ENCODE measurements around the gene CNTRL.
"Not testable (repeated sequence)": the region's sequence is repeated elsewhere in the genome, so short reads cannot be mapped to it uniquely, and the experiment has no call there.

CNTRL gene

DNA sequence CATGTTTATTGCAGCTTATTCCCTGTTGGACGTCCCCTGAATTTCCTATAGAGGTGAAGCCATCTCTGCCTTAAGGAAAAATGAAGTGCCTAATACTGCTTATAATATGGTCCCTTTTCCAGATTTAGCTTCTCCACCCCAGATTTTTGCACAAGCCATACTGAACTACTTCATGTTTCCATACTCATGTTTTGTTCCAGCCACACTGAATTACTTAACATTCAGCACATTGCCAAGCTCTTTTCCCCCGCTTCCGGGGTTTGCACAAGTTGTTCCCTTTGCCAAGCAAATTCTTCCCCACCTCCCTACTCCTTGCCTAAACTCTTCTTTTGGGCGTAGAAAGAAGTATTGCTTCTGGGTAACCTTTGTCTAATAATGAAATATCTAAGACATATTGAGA is 1.7 kb upstream of the CNTRL start:
- Histone ChIP-seq H3K36me3 (ENCODE audit: insufficient read depth, low read depth, low read length) (no peaks in the 10 kb centered on the region), H3K9me3 (ENCODE audit: insufficient read depth, low read depth, low read length) (peaks cover 5% of the 10 kb centered on the region; the same call in 1 of the 2 replicates), H3K4me1 (ENCODE audit: insufficient read depth, low read length) (peaks cover 5% of the 10 kb centered on the region; the same call in 1 of the 2 replicates), H3K4me3 (ENCODE audit: low read length) (no peak overlapping the region), H3K27me3 (ENCODE audit: insufficient read depth, low read length) (peaks cover 80% of the 10 kb centered on the region), H3K9ac (ENCODE audit: low read depth, low read length) (no peak overlapping the region), H3K27ac (ENCODE audit: low read length) (no peak overlapping the region)

DNA sequence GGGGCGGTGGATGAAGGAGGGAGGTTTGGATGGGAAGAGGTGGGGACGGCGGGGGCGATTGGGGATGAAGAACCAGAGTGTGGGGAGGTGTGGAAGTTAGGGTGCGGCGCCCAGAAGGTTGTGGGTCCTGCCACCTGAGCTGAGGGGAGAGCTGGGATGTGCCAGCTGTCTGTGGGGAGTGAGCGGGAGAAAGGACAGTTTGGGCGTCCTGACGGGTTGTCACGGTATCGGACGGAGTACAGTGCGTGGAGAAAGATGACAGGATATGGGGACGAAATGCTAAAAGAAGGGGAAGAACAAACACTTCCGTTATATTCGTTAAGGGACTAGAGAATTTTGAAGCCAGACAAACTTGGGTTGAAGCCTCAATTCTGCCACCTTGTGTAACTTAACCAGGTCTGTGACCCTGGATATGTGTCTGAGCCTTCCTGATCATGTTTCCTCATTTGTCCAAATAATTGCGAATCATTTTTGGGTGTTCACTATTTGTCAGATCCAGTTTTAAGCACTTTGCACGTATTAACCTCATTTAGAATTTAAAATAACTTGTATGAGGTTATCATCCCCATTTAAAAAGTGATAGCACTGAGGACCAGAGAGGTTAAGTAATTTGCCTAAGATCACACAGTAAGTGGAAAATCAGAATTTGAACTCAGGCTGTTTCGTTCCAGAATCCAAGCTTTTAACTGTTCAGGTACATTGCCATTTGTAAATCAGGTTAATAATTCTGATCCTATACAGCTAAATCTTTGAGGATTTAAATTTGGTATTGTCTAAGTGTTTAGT is 689 bp downstream of the CNTRL start:
- no peaks in the 10 kb centered on the region for H3K36me3 ChIP-seq (ENCODE audit: insufficient read depth, low read depth, low read length)
- H3K27me3 ChIP-seq (ENCODE audit: insufficient read depth, low read length): peaks cover 60% of the 10 kb centered on the region
- no peaks in the 10 kb centered on the region for H3K9me3 ChIP-seq (ENCODE audit: insufficient read depth, low read depth, low read length)
- H3K4me3 ChIP-seq (ENCODE audit: low read length): peak overlapping the region; percentile 84
- no peak overlapping the region for H3K27ac ChIP-seq (ENCODE audit: low read length)
- peaks cover 5% of the 10 kb centered on the region; the same call in 1 of the 2 replicates for H3K4me1 ChIP-seq (ENCODE audit: insufficient read depth, low read length)
- H3K9ac ChIP-seq (ENCODE audit: low read depth, low read length): peak overlapping the region; percentile 75; the same call in 1 of the 2 replicates

DNA sequence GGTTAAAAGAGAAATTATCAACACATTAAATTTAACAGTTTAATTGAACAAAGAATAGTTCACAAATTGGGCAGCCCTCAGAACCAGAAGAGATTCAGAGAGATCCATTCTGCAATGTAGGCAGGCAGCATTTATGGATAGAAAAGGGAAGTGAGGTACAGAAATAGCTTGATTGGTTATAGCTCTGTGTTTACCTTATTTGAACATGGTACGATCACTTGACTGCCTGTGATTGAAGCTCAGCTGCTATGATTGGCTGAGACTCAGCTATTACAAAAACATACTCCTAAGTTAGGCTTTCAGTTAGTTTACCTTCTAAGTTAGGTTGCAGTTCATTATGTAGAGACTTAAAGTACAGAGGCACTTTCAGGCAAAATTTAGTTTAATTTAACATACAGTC is 7.3 kb downstream of the CNTRL start:
- peaks cover under 1% of the 10 kb centered on the region; the same call in 1 of the 2 replicates for H3K27me3 ChIP-seq (ENCODE audit: insufficient read depth, low read length)
- H3K4me1 ChIP-seq (ENCODE audit: insufficient read depth, low read length): no peaks in the 10 kb centered on the region
- H3K27ac ChIP-seq (ENCODE audit: low read length): no peak overlapping the region
- H3K4me3 ChIP-seq (ENCODE audit: low read length): no peak overlapping the region
- no peak overlapping the region for H3K9ac ChIP-seq (ENCODE audit: low read depth, low read length)
- H3K36me3 ChIP-seq (ENCODE audit: insufficient read depth, low read depth, low read length): no peaks in the 10 kb centered on the region; the same call in 1 of the 2 replicates
- H3K9me3 ChIP-seq (ENCODE audit: insufficient read depth, low read depth, low read length): no peaks in the 10 kb centered on the region

- Histone ChIP-seq H3K9ac (ENCODE audit: low read depth, low read length) (no peak overlapping the region), H3K27ac (ENCODE audit: low read length) (no peak overlapping the region), H3K36me3 (ENCODE audit: insufficient read depth, low read depth, low read length) (no peaks in the 10 kb centered on the region; the same call in 1 of the 2 replicates), H3K4me1 (ENCODE audit: insufficient read depth, low read length) (no peaks in the 10 kb centered on the region), H3K4me3 (ENCODE audit: low read length) (no peak overlapping the region), H3K9me3 (ENCODE audit: insufficient read depth, low read depth, low read length) (no peaks in the 10 kb centered on the region), H3K27me3 (ENCODE audit: insufficient read depth, low read length) (no peaks in the 10 kb centered on the region)
Measured at GRCh38 chr9:121085661-121086060, 10.9 kb downstream of the CNTRL start.

GRCh38 chr9:121088576-121088975 is 13.8 kb downstream of the CNTRL start:
- Histone ChIP-seq H3K36me3 (ENCODE audit: insufficient read depth, low read depth, low read length) (no peaks in the 10 kb centered on the region; the same call in 1 of the 2 replicates), H3K9ac (ENCODE audit: low read depth, low read length) (no peak overlapping the region), H3K4me3 (ENCODE audit: low read length) (no peak overlapping the region), H3K27me3 (ENCODE audit: insufficient read depth, low read length) (no peaks in the 10 kb centered on the region), H3K4me1 (ENCODE audit: insufficient read depth, low read length) (no peaks in the 10 kb centered on the region), H3K27ac (ENCODE audit: low read length) (no peak overlapping the region), H3K9me3 (ENCODE audit: insufficient read depth, low read depth, low read length) (no peaks in the 10 kb centered on the region)

GRCh38 chr9:121090743-121091142 is 16.0 kb downstream of the CNTRL start:
- H3K4me3 ChIP-seq (ENCODE audit: low read length): not testable (repeated sequence)

DNA sequence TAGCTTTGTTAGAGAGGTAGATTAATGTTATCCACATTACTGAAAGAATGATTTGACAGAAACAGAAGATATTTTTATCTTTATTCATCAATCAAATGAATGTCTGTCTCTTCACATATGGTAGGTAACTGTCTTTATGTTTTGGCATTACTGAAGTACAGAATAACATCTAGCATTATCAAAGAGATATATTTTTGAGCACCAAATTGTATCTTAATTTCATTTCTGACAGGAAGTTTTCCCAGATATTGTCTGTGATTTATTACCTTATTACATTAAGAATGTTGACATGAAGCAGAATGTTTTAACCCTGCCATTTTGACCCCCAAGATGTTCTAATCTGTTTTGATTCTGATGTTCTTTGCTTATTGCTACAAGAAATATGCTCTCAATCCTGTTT is 20.3 kb downstream of the CNTRL start:
- H3K9ac ChIP-seq (ENCODE audit: low read depth, low read length): no peak overlapping the region
- no peaks in the 10 kb centered on the region for H3K27me3 ChIP-seq (ENCODE audit: insufficient read depth, low read length)
- H3K9me3 ChIP-seq (ENCODE audit: insufficient read depth, low read depth, low read length): no peaks in the 10 kb centered on the region; the same call in 1 of the 2 replicates
- peaks cover 7% of the 10 kb centered on the region; the same call in 1 of the 2 replicates for H3K36me3 ChIP-seq (ENCODE audit: insufficient read depth, low read depth, low read length)
- no peak overlapping the region for H3K27ac ChIP-seq (ENCODE audit: low read length)
- H3K4me3 ChIP-seq (ENCODE audit: low read length): no peak overlapping the region
- no peaks in the 10 kb centered on the region for H3K4me1 ChIP-seq (ENCODE audit: insufficient read depth, low read length)

More at GRCh38 chr9:121090743-121091142, 16.0 kb downstream of the CNTRL start:
- H3K4me1 ChIP-seq (ENCODE audit: insufficient read depth, low read length); H3K27ac ChIP-seq (ENCODE audit: low read length); H3K36me3 ChIP-seq (ENCODE audit: insufficient read depth, low read depth, low read length); H3K27me3 ChIP-seq (ENCODE audit: insufficient read depth, low read length); H3K9me3 ChIP-seq (ENCODE audit: insufficient read depth, low read depth, low read length); H3K9ac ChIP-seq (ENCODE audit: low read depth, low read length): not testable (repeated sequence)

- Histone ChIP-seq H3K27ac (ENCODE audit: low read length) (no peak overlapping the region), H3K4me3 (ENCODE audit: low read length) (no peak overlapping the region), H3K9ac (ENCODE audit: low read depth, low read length) (no peak overlapping the region), H3K4me1 (ENCODE audit: insufficient read depth, low read length) (no peaks in the 10 kb centered on the region), H3K36me3 (ENCODE audit: insufficient read depth, low read depth, low read length) (peaks cover 7% of the 10 kb centered on the region; the same call in 1 of the 2 replicates), H3K27me3 (ENCODE audit: insufficient read depth, low read length) (no peaks in the 10 kb centered on the region), H3K9me3 (ENCODE audit: insufficient read depth, low read depth, low read length) (no peaks in the 10 kb centered on the region; the same call in none of the 2 replicates)
Measured at GRCh38 chr9:121098567-121099198, 23.9 kb downstream of the CNTRL start.

DNA sequence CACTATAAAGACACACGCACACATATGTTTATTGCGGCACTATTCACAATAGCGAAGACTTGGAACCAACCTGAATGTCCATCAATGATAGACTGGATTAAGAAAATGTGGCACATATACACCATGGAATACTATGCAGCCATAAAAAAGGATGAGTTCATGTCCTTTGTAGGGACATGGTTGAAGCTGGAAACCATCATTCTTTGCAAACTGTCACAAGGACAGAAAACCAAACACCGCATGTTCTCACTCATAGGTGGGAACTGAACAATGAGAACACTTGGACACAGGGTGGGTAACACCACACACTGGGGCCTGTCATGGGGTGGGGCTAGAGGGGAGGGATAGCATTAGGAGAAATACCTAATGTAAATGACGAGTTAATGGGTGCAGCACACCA is 29.3 kb downstream of the CNTRL start:
- not testable (repeated sequence) for H3K9me3 ChIP-seq (ENCODE audit: insufficient read depth, low read depth, low read length); H3K9ac ChIP-seq (ENCODE audit: low read depth, low read length); H3K4me3 ChIP-seq (ENCODE audit: low read length); H3K36me3 ChIP-seq (ENCODE audit: insufficient read depth, low read depth, low read length); H3K27me3 ChIP-seq (ENCODE audit: insufficient read depth, low read length); H3K4me1 ChIP-seq (ENCODE audit: insufficient read depth, low read length); H3K27ac ChIP-seq (ENCODE audit: low read length)

DNA sequence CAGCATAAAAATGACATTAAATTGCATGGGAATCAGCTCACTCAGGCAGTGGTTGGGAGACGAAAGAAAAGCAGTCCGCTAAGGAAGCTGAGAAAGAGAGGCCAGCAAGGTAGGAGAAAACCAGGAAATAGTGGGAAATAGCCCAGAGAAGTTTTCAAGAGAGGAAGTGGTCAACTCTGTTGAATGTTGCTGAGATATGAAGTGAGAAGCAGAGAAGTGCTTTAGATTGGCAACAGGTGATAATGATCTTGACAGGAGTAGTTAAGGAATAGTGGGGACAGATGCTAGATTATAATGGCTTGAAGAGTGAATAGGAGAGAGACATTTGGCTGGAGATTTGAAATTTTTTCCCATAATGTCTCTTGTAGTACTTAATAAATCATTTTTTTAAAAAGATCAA is 30.8 kb downstream of the CNTRL start:
- no peaks in the 10 kb centered on the region for H3K4me1 ChIP-seq (ENCODE audit: insufficient read depth, low read length)

GRCh38 chr9:121107029-121107428 is 32.3 kb downstream of the CNTRL start:
- no peaks in the 10 kb centered on the region for H3K4me1 ChIP-seq (ENCODE audit: insufficient read depth, low read length)
- no peaks in the 10 kb centered on the region for H3K27me3 ChIP-seq (ENCODE audit: insufficient read depth, low read length)
- no peak overlapping the region for H3K9ac ChIP-seq (ENCODE audit: low read depth, low read length)
- no peak overlapping the region for H3K27ac ChIP-seq (ENCODE audit: low read length)
- no peaks in the 10 kb centered on the region for H3K9me3 ChIP-seq (ENCODE audit: insufficient read depth, low read depth, low read length)
- H3K36me3 ChIP-seq (ENCODE audit: insufficient read depth, low read depth, low read length): no peaks in the 10 kb centered on the region
- no peak overlapping the region for H3K4me3 ChIP-seq (ENCODE audit: low read length)

More for the DNA sequence above, 30.8 kb downstream of the CNTRL start:
- Histone ChIP-seq H3K36me3 (ENCODE audit: insufficient read depth, low read depth, low read length) (no peaks in the 10 kb centered on the region), H3K27me3 (ENCODE audit: insufficient read depth, low read length) (no peaks in the 10 kb centered on the region), H3K9ac (ENCODE audit: low read depth, low read length) (no peak overlapping the region), H3K4me3 (ENCODE audit: low read length) (no peak overlapping the region), H3K27ac (ENCODE audit: low read length) (no peak overlapping the region), H3K9me3 (ENCODE audit: insufficient read depth, low read depth, low read length) (no peaks in the 10 kb centered on the region; the same call in 1 of the 2 replicates)

DNA sequence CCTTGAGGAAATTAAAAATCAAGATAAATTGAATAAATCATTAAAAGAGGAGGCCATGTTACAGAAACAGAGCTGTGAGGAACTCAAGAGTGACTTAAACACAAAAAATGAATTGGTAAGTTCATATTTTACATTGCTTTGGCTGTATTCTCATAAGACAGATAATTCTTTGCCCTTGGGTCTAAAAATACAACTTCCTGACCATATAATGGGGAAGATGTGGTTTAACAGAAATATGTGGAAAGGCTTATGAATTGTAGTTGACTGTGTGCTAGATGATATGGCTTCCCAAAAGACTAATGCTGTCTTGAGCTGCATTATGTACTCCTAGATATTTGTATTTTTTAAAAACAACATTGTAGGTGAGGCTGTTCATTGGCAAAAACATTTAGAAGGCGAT is 33.1 kb downstream of the CNTRL start:
- Histone ChIP-seq H3K9ac (ENCODE audit: low read depth, low read length) (no peak overlapping the region), H3K27me3 (ENCODE audit: insufficient read depth, low read length) (no peaks in the 10 kb centered on the region), H3K4me3 (ENCODE audit: low read length) (no peak overlapping the region), H3K36me3 (ENCODE audit: insufficient read depth, low read depth, low read length) (no peaks in the 10 kb centered on the region), H3K9me3 (ENCODE audit: insufficient read depth, low read depth, low read length) (no peaks in the 10 kb centered on the region), H3K27ac (ENCODE audit: low read length) (no peak overlapping the region), H3K4me1 (ENCODE audit: insufficient read depth, low read length) (no peaks in the 10 kb centered on the region)

Measured in iPS-20b (cell line).